ENCODE data around the gene CKB. TPM values are rescaled to one million over a fixed set of nuclear protein-coding genes. Genes with fewer than 3 reads are reported as not detected.

The CKB gene
- total and polyA plus RNA-seq, 4 donors: 9.0 to 32.9 (median 20.4) TPM

DNA sequence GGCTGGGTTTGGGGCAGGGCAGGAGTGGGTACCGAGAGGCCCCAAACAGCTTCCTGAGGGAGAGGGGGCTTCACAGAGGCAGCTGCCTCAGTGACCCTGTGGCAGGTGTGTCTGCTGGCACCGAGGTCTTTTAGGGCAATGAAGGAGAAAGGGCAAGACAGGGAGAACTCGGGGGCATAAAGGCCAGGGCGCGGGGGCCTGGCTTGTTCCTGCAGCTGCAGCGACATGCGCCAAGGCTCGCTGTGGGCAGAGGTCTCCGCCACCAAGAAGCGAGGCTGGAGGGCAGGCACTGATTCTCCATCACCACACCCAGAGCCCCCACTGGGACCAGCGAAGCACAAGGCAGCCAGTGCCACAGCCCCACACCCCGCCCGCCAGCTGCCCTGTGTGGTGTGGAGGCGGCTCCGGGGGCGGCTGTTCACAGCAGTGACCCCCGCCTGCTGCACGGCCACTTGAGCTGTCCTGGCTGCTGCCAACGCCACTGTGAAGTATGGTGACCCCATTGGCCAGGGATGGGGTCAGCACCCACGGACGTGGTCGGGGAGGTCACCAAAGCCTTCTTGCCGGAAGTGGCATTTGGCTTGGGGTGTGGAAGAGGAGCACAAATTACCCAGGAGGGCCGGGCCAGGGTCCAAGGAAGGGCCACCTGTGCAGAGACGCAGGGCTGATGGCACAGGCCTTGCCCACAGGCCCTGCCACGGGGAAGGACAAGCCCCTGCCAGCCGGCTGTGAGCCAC is 23.5 kb upstream of the CKB start:
- H3K4me1 ChIP-seq (ENCODE audit: control insufficient read depth in 4 of 4, insufficient read depth in 4 of 4, low read length in 3 of 4): peaks cover 0 to 6% (median 0%) of the 10 kb centered on the region in 4 donors
- no peak overlapping the region for H3K4me3 ChIP-seq (ENCODE audit: low read depth in 1 of 3, low read length in 3 of 3)
- DNase-seq (ENCODE audit: low spot score): no peak
- H3K27me3 ChIP-seq (ENCODE audit: control insufficient read depth in 4 of 4, insufficient read depth in 4 of 4, low read length in 3 of 4): no peaks in the 10 kb centered on the region
- H3K9ac ChIP-seq (ENCODE audit: low read depth in 1 of 2, low read length in 2 of 2): no peak overlapping the region
- no peaks in the 10 kb centered on the region for H3K36me3 ChIP-seq (ENCODE audit: control insufficient read depth in 4 of 4, insufficient read depth in 3 of 4, low read depth in 1 of 4, low read length in 3 of 4)
- no peak overlapping the region for H3K27ac ChIP-seq (ENCODE audit: low read depth in 1 of 2, low read length in 2 of 2)
- no peaks in the 10 kb centered on the region for H3K9me3 ChIP-seq (ENCODE audit: control insufficient read depth in 4 of 4, low read length in 3 of 4)
- TF ChIP-seq FOXA2 (IDR thresholded peaks at IDR 0.05) (no peak), EGR1 (IDR thresholded peaks at IDR 0.05; ENCODE audit: low read depth in 2 of 2) (no peak), FOXA1 (IDR thresholded peaks at IDR 0.05) (no peak), SP1 (IDR thresholded peaks at IDR 0.05) (no peak), RXRA (IDR thresholded peaks at IDR 0.05) (no peak), NR2F2 (IDR thresholded peaks at IDR 0.05) (no peak), YY1 (IDR thresholded peaks at IDR 0.05) (no peak), JUND (IDR thresholded peaks at IDR 0.05) (no peak), TAF1 (conservative IDR thresholded peaks at IDR 0.05) (no peak), GABPA (IDR thresholded peaks at IDR 0.05 in 1 of 2, conservative IDR thresholded peaks at IDR 0.05 in 1 of 2) (no peak), HNF4G (IDR thresholded peaks at IDR 0.05) (no peak)
- TF ChIP-seq, protein P1, sequence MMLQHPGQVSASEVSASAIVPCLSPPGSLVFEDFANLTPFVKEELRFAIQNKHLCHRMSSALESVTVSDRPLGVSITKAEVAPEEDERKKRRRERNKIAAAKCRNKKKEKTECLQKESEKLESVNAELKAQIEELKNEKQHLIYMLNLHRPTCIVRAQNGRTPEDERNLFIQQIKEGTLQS (IDR thresholded peaks at IDR 0.05): no peak
- TF ChIP-seq, protein P2, sequence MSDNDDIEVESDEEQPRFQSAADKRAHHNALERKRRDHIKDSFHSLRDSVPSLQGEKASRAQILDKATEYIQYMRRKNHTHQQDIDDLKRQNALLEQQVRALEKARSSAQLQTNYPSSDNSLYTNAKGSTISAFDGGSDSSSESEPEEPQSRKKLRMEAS (IDR thresholded peaks at IDR 0.05): no peak
- TF ChIP-seq, protein P3, sequence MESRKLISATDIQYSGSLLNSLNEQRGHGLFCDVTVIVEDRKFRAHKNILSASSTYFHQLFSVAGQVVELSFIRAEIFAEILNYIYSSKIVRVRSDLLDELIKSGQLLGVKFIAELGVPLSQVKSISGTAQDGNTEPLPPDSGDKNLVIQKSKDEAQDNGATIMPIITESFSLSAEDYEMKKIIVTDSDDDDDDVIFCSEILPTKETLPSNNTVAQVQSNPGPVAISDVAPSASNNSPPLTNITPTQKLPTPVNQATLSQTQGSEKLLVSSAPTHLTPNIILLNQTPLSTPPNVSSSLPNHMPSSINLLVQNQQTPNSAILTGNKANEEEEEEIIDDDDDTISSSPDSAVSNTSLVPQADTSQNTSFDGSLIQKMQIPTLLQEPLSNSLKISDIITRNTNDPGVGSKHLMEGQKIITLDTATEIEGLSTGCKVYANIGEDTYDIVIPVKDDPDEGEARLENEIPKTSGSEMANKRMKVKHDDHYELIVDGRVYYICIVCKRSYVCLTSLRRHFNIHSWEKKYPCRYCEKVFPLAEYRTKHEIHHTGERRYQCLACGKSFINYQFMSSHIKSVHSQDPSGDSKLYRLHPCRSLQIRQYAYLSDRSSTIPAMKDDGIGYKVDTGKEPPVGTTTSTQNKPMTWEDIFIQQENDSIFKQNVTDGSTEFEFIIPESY (IDR thresholded peaks at IDR 0.05): no peak
- WGBS: 81% methylated on average over 27 of the region's 27 CpGs

DNA sequence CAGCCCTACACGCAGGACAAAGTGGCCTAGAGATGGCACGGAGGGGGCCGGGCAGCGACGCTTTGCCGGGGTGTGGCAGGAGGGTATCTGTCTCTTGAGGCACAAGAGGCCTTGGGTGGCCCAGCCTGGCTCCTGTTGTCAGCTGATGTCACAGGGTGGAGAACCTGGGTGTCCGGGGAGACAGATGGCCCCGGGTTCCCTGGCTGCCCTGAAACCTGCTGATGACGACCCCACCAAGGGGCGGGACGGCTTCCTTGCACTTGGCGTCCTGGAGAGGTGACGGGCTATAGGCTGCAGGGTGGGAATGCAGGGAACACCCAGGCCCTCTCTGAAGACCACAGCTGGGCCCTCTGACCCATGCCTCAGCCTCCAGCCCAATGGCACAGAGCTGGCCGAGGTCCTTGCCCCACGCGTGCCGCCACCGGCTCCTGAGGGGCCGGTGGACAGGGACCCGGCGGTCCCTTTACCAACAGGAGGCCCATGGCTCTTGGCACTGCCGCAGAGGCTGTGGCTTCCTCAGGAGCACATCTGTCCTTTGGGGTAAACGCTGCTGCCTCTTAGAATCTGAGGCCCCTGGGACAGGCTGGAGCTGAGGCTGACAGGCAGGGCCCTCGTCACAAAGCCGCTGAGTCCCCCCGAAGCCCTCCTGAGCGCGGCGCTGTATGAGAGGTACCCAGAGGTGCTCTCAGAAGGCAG is 22.7 kb upstream of the CKB start:
- DNase-seq (ENCODE audit: low spot score): no peak
- TF ChIP-seq, protein P3 (IDR thresholded peaks at IDR 0.05): no peak
- TF ChIP-seq TAF1 (conservative IDR thresholded peaks at IDR 0.05) (no peak), YY1 (IDR thresholded peaks at IDR 0.05) (no peak), JUND (IDR thresholded peaks at IDR 0.05) (no peak), EGR1 (IDR thresholded peaks at IDR 0.05; ENCODE audit: low read depth in 2 of 2) (no peak), GABPA (IDR thresholded peaks at IDR 0.05 in 1 of 2, conservative IDR thresholded peaks at IDR 0.05 in 1 of 2) (no peak), HNF4G (IDR thresholded peaks at IDR 0.05) (no peak)
- TF ChIP-seq, protein P4, sequence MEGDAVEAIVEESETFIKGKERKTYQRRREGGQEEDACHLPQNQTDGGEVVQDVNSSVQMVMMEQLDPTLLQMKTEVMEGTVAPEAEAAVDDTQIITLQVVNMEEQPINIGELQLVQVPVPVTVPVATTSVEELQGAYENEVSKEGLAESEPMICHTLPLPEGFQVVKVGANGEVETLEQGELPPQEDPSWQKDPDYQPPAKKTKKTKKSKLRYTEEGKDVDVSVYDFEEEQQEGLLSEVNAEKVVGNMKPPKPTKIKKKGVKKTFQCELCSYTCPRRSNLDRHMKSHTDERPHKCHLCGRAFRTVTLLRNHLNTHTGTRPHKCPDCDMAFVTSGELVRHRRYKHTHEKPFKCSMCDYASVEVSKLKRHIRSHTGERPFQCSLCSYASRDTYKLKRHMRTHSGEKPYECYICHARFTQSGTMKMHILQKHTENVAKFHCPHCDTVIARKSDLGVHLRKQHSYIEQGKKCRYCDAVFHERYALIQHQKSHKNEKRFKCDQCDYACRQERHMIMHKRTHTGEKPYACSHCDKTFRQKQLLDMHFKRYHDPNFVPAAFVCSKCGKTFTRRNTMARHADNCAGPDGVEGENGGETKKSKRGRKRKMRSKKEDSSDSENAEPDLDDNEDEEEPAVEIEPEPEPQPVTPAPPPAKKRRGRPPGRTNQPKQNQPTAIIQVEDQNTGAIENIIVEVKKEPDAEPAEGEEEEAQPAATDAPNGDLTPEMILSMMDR (IDR thresholded peaks at IDR 0.05; ENCODE audit: low read depth, low read length, missing input control): no peak
- TF ChIP-seq, protein P1 (IDR thresholded peaks at IDR 0.05): no peak
- TF ChIP-seq, protein P5, sequence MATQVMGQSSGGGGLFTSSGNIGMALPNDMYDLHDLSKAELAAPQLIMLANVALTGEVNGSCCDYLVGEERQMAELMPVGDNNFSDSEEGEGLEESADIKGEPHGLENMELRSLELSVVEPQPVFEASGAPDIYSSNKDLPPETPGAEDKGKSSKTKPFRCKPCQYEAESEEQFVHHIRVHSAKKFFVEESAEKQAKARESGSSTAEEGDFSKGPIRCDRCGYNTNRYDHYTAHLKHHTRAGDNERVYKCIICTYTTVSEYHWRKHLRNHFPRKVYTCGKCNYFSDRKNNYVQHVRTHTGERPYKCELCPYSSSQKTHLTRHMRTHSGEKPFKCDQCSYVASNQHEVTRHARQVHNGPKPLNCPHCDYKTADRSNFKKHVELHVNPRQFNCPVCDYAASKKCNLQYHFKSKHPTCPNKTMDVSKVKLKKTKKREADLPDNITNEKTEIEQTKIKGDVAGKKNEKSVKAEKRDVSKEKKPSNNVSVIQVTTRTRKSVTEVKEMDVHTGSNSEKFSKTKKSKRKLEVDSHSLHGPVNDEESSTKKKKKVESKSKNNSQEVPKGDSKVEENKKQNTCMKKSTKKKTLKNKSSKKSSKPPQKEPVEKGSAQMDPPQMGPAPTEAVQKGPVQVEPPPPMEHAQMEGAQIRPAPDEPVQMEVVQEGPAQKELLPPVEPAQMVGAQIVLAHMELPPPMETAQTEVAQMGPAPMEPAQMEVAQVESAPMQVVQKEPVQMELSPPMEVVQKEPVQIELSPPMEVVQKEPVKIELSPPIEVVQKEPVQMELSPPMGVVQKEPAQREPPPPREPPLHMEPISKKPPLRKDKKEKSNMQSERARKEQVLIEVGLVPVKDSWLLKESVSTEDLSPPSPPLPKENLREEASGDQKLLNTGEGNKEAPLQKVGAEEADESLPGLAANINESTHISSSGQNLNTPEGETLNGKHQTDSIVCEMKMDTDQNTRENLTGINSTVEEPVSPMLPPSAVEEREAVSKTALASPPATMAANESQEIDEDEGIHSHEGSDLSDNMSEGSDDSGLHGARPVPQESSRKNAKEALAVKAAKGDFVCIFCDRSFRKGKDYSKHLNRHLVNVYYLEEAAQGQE (IDR thresholded peaks at IDR 0.05): no peak
- H3K4me1 ChIP-seq (ENCODE audit: control insufficient read depth in 4 of 4, insufficient read depth in 4 of 4, low read length in 3 of 4): peaks cover 0 to 6% (median 0%) of the 10 kb centered on the region in 4 donors

More for the DNA sequence above, 22.7 kb upstream of the CKB start:
- Histone ChIP-seq H3K9me3 (ENCODE audit: control insufficient read depth in 4 of 4, low read length in 3 of 4) (no peaks in the 10 kb centered on the region), H3K4me3 (ENCODE audit: low read depth in 1 of 3, low read length in 3 of 3) (no peak overlapping the region), H3K36me3 (ENCODE audit: control insufficient read depth in 4 of 4, insufficient read depth in 3 of 4, low read depth in 1 of 4, low read length in 3 of 4) (no peaks in the 10 kb centered on the region), H3K9ac (ENCODE audit: low read depth in 1 of 2, low read length in 2 of 2) (no peak overlapping the region), H3K27me3 (ENCODE audit: control insufficient read depth in 4 of 4, insufficient read depth in 4 of 4, low read length in 3 of 4) (no peaks in the 10 kb centered on the region), H3K27ac (ENCODE audit: low read depth in 1 of 2, low read length in 2 of 2) (no peak overlapping the region)
- WGBS: 93% methylated on average over 29 of the region's 29 CpGs

Data from liver (tissue), 9 donors.